ENCODE measurements around the gene TIFAB.

GRCh38 chr5:135473956-135474670 is 22.0 kb upstream of the TIFAB start:
- TF ChIP-seq CTCF (IDR thresholded peaks at IDR 0.05): no peak
- TF ChIP-seq ZFX (IDR thresholded peaks at IDR 0.05; ENCODE audit: borderline replicate concordance): no peak

Data from 22Rv1 (cell line).